Amniotic epithelial cell (primary cell): ENCODE measurements around the gene GARIN5B.
"Not testable (repeated sequence)": the region's sequence is repeated elsewhere in the genome, so short reads cannot be mapped to it uniquely, and the experiment has no call there.

Experiments
- DNase-seq: peaks from one replicate; pipeline ENCODE4 v3.0.0-alpha.2; 2010; ENCODE audit warnings: low read depth

Gene GARIN5B

GRCh38 chr19:55362990-55363716 is at the start of gene GARIN5B:
Gene GARIN5B (minus strand): TSS chr19:55363260. CDS start chr19:55363066, 194 bp downstream.
- DNase-seq = no peak

DNA sequence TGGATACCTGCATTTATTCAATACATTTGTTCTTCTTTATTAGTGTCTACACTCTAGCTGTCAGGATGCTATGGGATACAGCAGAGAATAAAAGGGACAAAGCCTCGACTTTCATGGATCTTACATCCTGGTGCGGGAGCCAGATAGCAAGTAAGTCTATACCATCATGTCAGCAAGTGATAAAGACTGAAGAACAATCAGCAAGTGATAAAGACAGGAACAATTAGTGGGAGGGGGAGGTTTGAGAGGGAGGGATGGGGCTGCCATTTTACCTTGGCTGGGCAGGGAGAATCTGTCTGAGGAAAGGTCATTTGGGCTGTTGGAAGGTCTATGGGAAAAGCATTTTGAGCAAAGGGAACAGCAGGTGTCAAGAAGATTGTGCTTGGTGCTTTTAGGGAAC is 47.1 kb upstream of the GARIN5B start:
- DNase-seq = no peak

DNA sequence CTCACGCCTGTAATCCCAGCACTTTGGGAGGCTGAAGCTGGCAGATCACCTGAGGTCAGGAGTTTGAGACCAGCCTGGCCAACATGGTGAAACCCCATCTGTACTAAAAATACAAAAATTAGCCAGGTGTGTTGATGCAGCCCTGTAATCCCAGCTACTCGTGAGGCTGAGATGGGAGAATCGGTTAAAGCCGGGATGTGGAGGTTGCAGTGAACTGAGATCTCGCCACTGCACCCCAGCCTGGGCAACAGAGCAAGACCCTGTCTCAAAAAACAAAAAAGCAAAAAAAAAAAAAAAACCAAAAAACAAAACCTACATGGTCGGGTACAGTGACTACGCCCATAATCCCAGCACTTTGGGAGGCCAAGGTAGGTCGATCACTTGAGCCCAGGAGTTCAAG is 46.1 kb upstream of the GARIN5B start:
- not testable (repeated sequence) for DNase-seq

DNA sequence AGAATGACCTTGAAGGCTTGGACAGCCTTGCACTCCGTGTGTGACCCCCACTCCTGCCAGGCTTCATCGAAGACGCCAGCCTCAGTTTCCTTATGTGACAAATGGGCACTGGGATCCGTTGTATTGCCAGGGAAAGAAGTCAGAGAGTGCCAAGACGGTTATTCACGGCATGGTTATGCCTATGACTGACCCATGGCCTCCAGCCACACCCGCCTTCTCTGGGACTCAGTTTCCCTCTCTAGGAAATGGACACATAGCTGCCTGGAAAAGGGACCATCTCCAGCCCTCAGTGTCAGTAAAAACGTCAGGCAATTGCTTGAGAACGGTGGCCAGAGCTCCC is 45.4 kb upstream of the GARIN5B start:
- DNase-seq = no peak

- peak; percentile 100 for DNase-seq
These were observed 44.9 kb upstream of the GARIN5B start for GRCh38 chr19:55407800-55408532.

GRCh38 chr19:55407550-55407799 is 44.4 kb upstream of the GARIN5B start, which contains the start of gene UBE2S:
Gene UBE2S (minus strand): TSS chr19:55407788. CDS start chr19:55407589, 199 bp downstream.
- not testable (repeated sequence) for DNase-seq

GRCh38 chr19:55406826-55407549 is 43.9 kb upstream of the GARIN5B start:
- peak; percentile 33 for DNase-seq

DNA sequence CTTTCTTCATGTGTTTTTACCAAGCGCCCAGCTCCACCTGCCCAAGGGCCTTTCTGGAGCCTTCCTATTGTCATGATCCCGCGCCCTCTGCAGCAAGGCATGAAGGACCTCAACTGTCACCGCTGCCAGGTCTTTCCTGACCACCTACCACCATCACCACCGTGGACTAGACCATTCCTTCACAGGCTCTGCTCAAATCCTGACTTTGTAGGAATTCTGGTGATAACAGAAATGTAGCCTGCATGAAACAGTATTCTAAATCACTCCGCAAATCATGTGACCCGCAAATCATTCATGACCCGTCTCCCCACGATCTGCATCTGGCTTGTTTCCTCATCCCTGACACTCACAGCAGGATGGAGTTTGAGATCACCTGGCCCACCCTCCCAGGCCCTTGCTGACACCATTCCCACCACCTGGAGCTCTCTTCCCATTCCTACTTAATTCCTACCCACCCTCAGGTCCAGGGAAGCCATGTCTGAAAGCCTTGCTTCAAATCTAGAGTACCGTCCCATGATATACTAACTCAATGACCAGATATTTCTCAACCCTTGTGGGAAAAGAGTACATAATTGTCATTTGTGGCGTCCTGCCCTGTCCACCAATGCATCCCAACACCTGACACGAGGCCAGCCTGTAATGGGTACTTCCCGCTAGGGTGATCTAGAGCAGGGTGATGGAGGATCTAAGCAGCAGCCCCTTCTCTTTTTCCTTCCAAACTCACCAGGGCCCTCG is 43.2 kb upstream of the GARIN5B start:
- no peak for DNase-seq

DNA sequence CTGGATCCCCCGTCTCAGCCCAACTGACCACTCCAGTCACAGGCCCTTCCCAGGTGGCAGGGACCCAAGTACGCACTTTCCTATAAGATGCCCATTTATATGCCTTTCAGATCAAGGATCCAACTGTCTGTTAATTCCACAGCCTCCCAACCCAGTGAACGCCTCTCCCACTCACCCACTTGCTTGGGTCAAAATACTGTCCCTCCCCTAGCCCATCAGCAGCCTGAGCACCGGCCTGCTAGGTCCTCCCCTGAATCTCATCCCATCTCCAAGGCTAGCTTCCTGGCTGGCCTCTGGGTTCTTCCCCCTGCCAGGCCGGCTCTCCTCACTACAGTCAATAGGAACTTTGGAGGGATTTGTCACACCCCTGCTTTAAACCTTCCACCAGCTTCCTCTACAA is 42.6 kb upstream of the GARIN5B start:
- DNase-seq = no peak

- DNase-seq = no peak
These were observed 39.4 kb upstream of the GARIN5B start for GRCh38 chr19:55402509-55402908.

- DNase-seq = not testable (repeated sequence)
These were observed 38.3 kb upstream of the GARIN5B start for GRCh38 chr19:55401390-55401789.

DNA sequence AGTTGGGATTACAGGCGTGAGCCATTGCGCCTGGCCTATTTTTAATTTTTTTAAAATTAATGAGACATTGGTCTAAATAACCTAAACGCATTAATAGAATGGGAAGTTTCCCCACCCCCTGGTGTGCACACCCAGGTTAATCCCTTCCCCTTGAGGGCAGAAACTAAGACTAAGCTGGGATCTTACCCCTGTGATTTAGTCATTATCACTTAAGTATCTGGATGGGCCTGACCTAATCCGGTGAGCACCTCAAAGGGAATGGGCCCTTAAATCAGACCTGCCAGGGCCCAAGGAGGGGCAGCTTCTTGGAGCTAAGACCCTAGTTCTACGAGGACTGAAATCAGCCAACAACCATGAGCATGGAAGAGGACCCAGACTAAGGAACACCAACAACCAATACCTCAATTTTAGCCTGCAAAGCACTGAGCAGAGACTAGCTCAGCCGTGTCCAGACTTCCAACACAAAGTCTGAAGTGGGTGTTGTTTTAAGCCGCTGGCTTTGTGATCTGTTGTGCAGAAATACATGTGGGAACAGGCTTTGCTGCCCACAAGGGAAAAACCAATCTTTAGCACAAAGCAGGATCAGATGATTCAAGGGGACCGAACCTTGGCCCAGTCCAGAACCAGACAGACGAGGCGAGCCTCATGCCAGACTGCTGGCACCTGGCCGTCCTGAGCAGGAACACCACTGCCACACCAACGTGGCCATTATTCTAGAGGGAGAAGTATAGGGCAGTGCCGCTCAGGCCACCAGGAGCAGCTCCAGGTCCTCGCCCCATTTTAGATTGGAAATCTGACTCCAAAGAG is 37.4 kb upstream of the GARIN5B start:
- no peak for DNase-seq

DNA sequence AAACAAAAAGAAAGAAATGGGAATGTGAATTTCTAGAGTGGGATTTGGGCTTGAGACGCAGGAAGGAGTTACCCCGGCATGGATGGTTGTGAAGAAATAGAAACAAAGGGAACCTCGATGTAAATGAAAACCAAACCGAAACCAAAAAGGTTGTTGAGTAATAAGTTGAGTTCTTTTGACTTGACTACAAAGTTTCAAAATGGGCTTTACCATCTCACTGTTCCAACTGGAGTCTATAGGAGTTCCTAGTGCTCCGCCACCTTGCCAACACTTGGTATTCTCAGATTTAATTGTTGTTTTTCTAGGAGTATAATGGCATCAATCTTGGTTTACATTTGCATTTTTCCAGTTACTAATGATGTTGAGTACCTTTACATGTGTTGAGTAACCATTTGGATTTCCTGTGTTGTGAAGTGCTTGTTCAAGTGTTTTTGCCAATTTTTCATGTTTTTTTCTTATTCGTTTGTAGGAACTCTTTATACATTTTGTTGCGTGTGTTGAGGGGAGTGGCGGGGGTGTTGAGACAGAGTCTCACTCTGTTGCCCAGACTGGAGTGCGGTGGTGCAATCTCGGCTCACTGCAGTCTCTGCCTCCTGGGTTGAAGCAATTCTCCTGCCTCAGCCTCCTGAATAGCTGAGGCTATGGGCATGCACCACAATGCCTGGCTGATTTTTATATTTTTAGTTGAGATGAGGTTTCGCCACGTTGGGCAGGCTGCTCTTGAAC is 35.3 kb upstream of the GARIN5B start:
- DNase-seq = no peak

- peak; percentile 31 for DNase-seq
These were observed 30.0 kb upstream of the GARIN5B start for GRCh38 chr19:55392820-55393761.

DNA sequence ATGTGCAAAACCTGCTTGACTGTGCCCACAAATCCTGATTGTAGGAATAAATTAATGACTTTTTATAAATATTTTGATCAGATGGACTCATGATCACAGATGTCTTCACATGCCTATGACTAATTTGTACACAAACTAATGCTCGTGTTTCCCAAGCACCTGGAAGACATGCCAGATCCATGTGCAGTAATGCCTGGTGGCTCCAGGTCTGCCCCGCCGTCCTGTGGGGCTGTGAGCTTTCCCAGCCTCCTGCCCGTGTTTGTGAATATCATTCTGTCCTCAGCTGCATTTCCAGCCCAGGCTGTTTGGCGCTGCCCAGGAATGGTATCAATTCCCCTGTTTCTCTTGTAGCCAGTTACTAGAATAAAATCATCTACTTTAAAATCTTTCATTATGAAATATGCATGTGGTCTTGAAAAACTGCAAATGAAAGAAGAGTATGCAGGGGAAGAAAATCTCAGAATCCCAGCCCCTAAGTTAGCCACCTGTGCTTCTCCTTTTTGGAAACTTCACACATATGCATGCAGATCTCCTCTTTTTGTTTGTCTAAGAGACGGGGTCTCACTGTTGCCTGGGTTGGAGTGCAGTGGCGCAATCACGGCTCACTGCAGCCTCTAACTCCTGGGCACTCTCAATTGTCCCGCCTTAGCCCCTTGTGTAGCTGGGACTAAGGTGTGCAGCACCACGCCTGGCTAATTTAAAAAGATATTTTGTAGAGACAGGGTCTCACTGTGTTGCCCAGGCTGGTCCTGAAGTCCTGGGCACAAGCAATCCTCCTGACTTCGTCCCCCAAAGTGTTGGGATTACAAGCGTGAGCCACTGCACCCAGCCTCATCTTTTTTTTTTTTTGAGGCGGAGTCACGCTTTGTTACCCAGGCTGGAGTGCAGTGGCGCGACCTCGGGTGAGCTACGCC is 28.9 kb upstream of the GARIN5B start:
- peak; percentile 62 for DNase-seq

DNA sequence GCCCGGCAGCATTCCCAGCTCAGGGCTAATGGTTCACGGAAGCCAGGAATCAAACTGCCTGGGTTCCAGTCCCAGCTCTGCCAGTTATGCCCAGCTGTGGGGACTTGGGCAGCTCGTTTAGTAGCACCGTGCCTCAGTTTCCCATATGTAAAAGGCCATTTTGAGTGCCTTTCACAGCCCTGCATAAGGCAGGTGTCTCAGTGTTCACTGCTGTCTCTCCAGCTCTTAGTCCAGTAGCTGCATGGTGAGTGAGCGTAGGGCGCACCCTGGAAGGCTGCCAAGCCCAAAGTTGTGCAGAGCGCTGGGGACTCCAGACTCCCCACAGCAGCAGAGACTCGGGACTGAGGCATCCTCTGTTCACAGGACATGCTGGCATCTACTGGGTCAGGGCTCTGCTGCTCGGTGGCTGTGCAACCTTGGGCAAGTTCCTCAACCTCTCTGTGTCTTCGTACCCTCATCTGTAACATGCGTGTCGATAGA is 28.2 kb upstream of the GARIN5B start:
- no peak for DNase-seq

DNA sequence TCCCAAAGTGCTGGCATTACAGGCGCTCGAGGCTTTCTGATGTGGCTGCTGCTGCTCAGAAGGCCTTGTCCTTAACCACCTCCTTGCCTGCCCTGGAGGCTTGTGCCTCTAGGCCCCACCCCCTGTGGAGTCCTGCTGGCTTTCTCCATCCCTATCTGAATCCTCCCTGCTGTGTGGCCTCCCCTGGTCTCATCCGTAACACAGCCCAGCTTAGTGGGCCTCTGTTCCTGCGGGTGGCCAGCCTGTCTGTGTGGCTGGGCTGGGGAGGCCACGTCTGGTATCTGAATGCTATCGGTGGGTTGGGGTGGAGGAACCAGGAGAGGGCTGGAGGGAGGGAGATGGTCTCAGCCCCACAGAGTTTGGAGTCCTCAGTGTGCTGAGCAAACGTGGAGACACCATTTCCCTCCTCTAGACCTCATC is 27.4 kb upstream of the GARIN5B start:
- DNase-seq = no peak
